Hematopoietic multipotent progenitor cell treated with erythropoietin and hydrocortisone succinate and interleukin-3 and kit ligand, for 17 days (in vitro differentiated cells): ENCODE results near the gene ZSWIM6.
"Not testable (repeated sequence)": the region's sequence is repeated elsewhere in the genome, so short reads cannot be mapped to it uniquely, and the experiment has no call there.

ENCODE experiments used
- DNase-seq: peaks from one replicate; pipeline ENCODE4 v3.0.0-alpha.2; 2015; ENCODE audit warnings: low spot score

Gene ZSWIM6

GRCh38 chr5:61363401-61364114 is 31.5 kb downstream of the ZSWIM6 start:
- no peak for DNase-seq

GRCh38 chr5:61366497-61367240 is 34.6 kb downstream of the ZSWIM6 start:
- no peak for DNase-seq

GRCh38 chr5:61370506-61370905 is 38.4 kb downstream of the ZSWIM6 start:
- no peak for DNase-seq

- DNase-seq: no peak
Observed at GRCh38 chr5:61371474-61371873, 39.4 kb downstream of the ZSWIM6 start.

GRCh38 chr5:61379677-61380076 is 47.6 kb downstream of the ZSWIM6 start:
- DNase-seq: no peak

GRCh38 chr5:61381968-61382367 is 49.9 kb downstream of the ZSWIM6 start:
- DNase-seq: no peak

- no peak for DNase-seq
Observed at GRCh38 chr5:61385627-61386026, 53.6 kb downstream of the ZSWIM6 start.

GRCh38 chr5:61386045-61386800 is 54.2 kb downstream of the ZSWIM6 start:
- DNase-seq: no peak

GRCh38 chr5:61389609-61390008 is 57.6 kb downstream of the ZSWIM6 start:
- DNase-seq: no peak

- no peak for DNase-seq
Observed at GRCh38 chr5:61394078-61394704, 62.1 kb downstream of the ZSWIM6 start.

GRCh38 chr5:61394793-61395192 is 62.7 kb downstream of the ZSWIM6 start:
- no peak for DNase-seq

- DNase-seq: no peak
Observed at GRCh38 chr5:61397238-61397637, 65.2 kb downstream of the ZSWIM6 start.

GRCh38 chr5:61397937-61398336 is 65.9 kb downstream of the ZSWIM6 start:
- DNase-seq: no peak

- DNase-seq: no peak
Observed at GRCh38 chr5:61398440-61398839, 66.4 kb downstream of the ZSWIM6 start.

GRCh38 chr5:61399679-61400078 is 67.6 kb downstream of the ZSWIM6 start:
- DNase-seq: no peak

- no peak for DNase-seq
Observed at GRCh38 chr5:61401726-61402125, 69.7 kb downstream of the ZSWIM6 start.

- DNase-seq: no peak
Observed at GRCh38 chr5:61402244-61402823, 70.3 kb downstream of the ZSWIM6 start.

GRCh38 chr5:61402970-61403900 is 71.2 kb downstream of the ZSWIM6 start:
- no peak for DNase-seq

- no peak for DNase-seq
Observed at GRCh38 chr5:61405511-61406295, 73.6 kb downstream of the ZSWIM6 start.

- not testable (repeated sequence) for DNase-seq
Observed at GRCh38 chr5:61406497-61406896, 74.4 kb downstream of the ZSWIM6 start.
